Measurements from ENCODE around the gene KRTAP20-4. TPM values are rescaled to one million over a fixed set of nuclear protein-coding genes. Genes with fewer than 3 reads are reported as not detected.

The KRTAP20-4 gene
- total and polyA plus RNA-seq, 2 of the 4 experiments (the other 2 are of a cell fraction), result not detected

GRCh38 chr21:30582870-30583269 is 37.6 kb upstream of the KRTAP20-4 start:
- no peak overlapping the region for H2BK15ac ChIP-seq (ENCODE audit: low read depth, low read length)
- no peaks in the 10 kb centered on the region for H3K79me1 ChIP-seq (ENCODE audit: low read depth in 1 of 2, low read length in 2 of 2)
- H3K9me1 ChIP-seq (ENCODE audit: insufficient read depth, low read length), result no peaks in the 10 kb centered on the region
- BruUV-seq (replicated peaks), result no TSS peak
- dilution Hi-C loops (cut with HindIII; ENCODE audit: low sequenced_read_pairs, unreplicated experiment) (no loop called here), in situ Hi-C loops (cut with MboI; ENCODE audit: low sequenced_read_pairs) (no loop called here), intact Hi-C loops (cut with micrococcal nuclease) (no loop called here)
- H3K23ac ChIP-seq (ENCODE audit: low read depth, low read length), result no peak overlapping the region
- H4K91ac ChIP-seq (ENCODE audit: insufficient read depth, low read depth, low read length), result no peak overlapping the region
- no peak overlapping the region for H2BK120ac ChIP-seq (ENCODE audit: low read depth, low read length)
- no peaks in the 10 kb centered on the region for H3K4me1 ChIP-seq (ENCODE audit: control insufficient read depth, insufficient read depth, low read length)
- no peak overlapping the region for H2AFZ ChIP-seq (replicated peaks; ENCODE audit: low read length, poor library complexity)
- no peak overlapping the region for H2AK9ac ChIP-seq (replicated peaks; ENCODE audit: low read depth, low read length, poor library complexity)
- no peak for ATAC-seq (ENCODE audit: low read depth)
- H3K56ac ChIP-seq (ENCODE audit: extremely low read depth, insufficient read depth, low read length), result no peak overlapping the region
- ChIA-PET CTCF (no interaction called here), POLR2A (ENCODE audit: unreplicated experiment) (no interaction called here)
- WGBS, 2 experiments (ENCODE audit: extremely low coverage in 2 of 2, insufficient read length in 1 of 2), result no CpG with 5 or more reads among the region's 1 CpG
- H2BK20ac ChIP-seq (ENCODE audit: low read depth, low read length), result no peak overlapping the region
- no peak overlapping the region for H3K9ac ChIP-seq (ENCODE audit: low read depth, low read length)
- peaks cover 6% of the 10 kb centered on the region for H3K9me3 ChIP-seq (ENCODE audit: control insufficient read depth, insufficient read depth, low read length)
- no peaks in the 10 kb centered on the region for H3K36me3 ChIP-seq (ENCODE audit: control insufficient read depth, insufficient read depth, low read length)
- no peak overlapping the region for H2BK5ac ChIP-seq (ENCODE audit: low read depth, low read length, poor library complexity, severe bottlenecking)
- H2AK5ac ChIP-seq (ENCODE audit: low read depth, low read length), result no peak overlapping the region
- no peak overlapping the region for H3K4me3 ChIP-seq (ENCODE audit: insufficient read depth, low read depth, low read length)
- no peak overlapping the region for H3K4me2 ChIP-seq (ENCODE audit: low read depth, low read length)
- DNase-seq, result no peak
- H4K20me1 ChIP-seq (ENCODE audit: insufficient read depth, low read length), result no peaks in the 10 kb centered on the region
- no peak overlapping the region for H3K27ac ChIP-seq (ENCODE audit: insufficient read depth, low read length)
- no peaks in the 10 kb centered on the region for H3K27me3 ChIP-seq (ENCODE audit: control insufficient read depth, insufficient read depth, low read length)
- no peak overlapping the region for H3K18ac ChIP-seq (ENCODE audit: low read depth, low read length)
- no peak overlapping the region for H4K5ac ChIP-seq (ENCODE audit: low read depth, low read length)
- H3K4ac ChIP-seq (ENCODE audit: low read depth, low read length), result no peak overlapping the region
- TF ChIP-seq CEBPB (IDR thresholded peaks at IDR 0.05; ENCODE audit: low read depth, low read length) (no peak), CHD1 (IDR thresholded peaks at IDR 0.05; ENCODE audit: low read depth, low read length) (no peak), POLR2A (IDR thresholded peaks at IDR 0.05; ENCODE audit: low read depth, low read length) (no peak), FOS (IDR thresholded peaks at IDR 0.05; ENCODE audit: low read depth, low read length) (no peak), USF2 (IDR thresholded peaks at IDR 0.05; ENCODE audit: low read depth, low read length) (no peak), MAZ (IDR thresholded peaks at IDR 0.05; ENCODE audit: borderline replicate concordance, low read depth, low read length) (no peak), RFX5 (IDR thresholded peaks at IDR 0.05; ENCODE audit: low read depth, low read length) (no peak), SMC3 (IDR thresholded peaks at IDR 0.05; ENCODE audit: low read depth, low read length) (no peak), CTCF (conservative IDR thresholded peaks at IDR 0.05; ENCODE audit: low read depth, low read length) (no peak), MAFK (IDR thresholded peaks at IDR 0.05; ENCODE audit: low read depth, low read length) (no peak)
- no peak overlapping the region for H4K8ac ChIP-seq (ENCODE audit: low read depth in 2 of 2, low read length in 2 of 2)
- H3K14ac ChIP-seq (replicated peaks; ENCODE audit: low read depth, low read length), result no peak overlapping the region
